A549 (cell line): ENCODE measurements around the gene NXPH1. TPM values are rescaled to one million over a fixed set of nuclear protein-coding genes. Genes with fewer than 3 reads are reported as not detected.

Experiments used
- ATAC-seq, 2 experiments: fragments of 200-7000 bp in 1 of 2; fragments of >200 bp in 1 of 2; cut with Nextera tagmentation in 1 of 2; cut with Tn5 transposase in 1 of 2; 3 replicates each; pipeline versions ENCODE4 v1.8.0 to v1.9.1; 2018 to 2020; ENCODE audit warnings: mild to moderate bottlenecking in 1 of 2, moderate library complexity in 1 of 2
- CTCF ChIA-PET: fragments of 300-600 bp; sonication (Branson Sonifier 250); formaldehyde crosslinking; extraction: SDS; loops from one replicate; lab custom pipeline; 2021; ENCODE audit warnings: antibody characterized with exemption, inconsistent platforms; lab: Yijun Ruan, JAX
- POLR2A ChIA-PET: fragments of 350-600 bp; formaldehyde crosslinking; extraction: SDS; loops from one replicate; lab custom pipeline; 2021; ENCODE audit warnings: antibody characterized with exemption, inconsistent platforms; lab: Yijun Ruan, JAX
- DNase-seq, 2 experiments: peaks; one replicate each; pipeline versions ENCODE4 v3.0.0 to v3.0.0-alpha.2; 2011 to 2016; ENCODE audit warnings: low read depth in 1 of 2, low spot score in 1 of 2
- FAIRE-seq: peaks from 2 replicates; lab custom pipeline; 2011; peaks lifted over from hg19 to GRCh38; lab: Jason Lieb, UNC
- H3K27ac ChIP-seq, 2 experiments: fragments of >200 bp; sonication (Bioruptor Twin); formaldehyde crosslinking; 3 replicates each; pipeline ENCODE4 v1.5.1; 2016 to 2017
- H3K4me1 ChIP-seq: fragments of >200 bp; sonication (Bioruptor Twin); formaldehyde crosslinking; 3 replicates; pipeline ENCODE4 v1.6.1; 2016
- H3K4me2 ChIP-seq: fragments of >200 bp; sonication (Bioruptor Twin); formaldehyde crosslinking; 3 replicates; pipeline ENCODE4 v1.6.1; 2016
- H3K4me3 ChIP-seq: fragments of >200 bp; sonication (Bioruptor Twin); formaldehyde crosslinking; 3 replicates; pipeline ENCODE4 v1.5.1; 2016
- H3K9me3 ChIP-seq: fragments of >200 bp; sonication (Bioruptor Twin); formaldehyde crosslinking; 3 replicates; pipeline ENCODE4 v1.6.1; 2016
- CBX8 ChIP-seq: fragments of 200-600 bp; sonication (generic); IDR thresholded peaks from 2 replicates; pipeline ENCODE4 v1.6.1; 2016
- EP300 ChIP-seq, 2 experiments: fragments of >200 bp; sonication (Bioruptor Twin); formaldehyde crosslinking; IDR thresholded peaks; 2 replicates in 1 of 2; 3 replicates in 1 of 2; pipeline ENCODE4 v1.6.1; 2016 to 2017
- HOXA7 ChIP-seq: fragments of 250-450 bp; sonication (Bioruptor Pico); IDR thresholded peaks from 2 replicates; pipeline ENCODE4 v1.5.0; 2020; ENCODE audit warnings: mild to moderate bottlenecking, moderate library complexity
- HOXB13 ChIP-seq: fragments of 250-450 bp; sonication (Bioruptor Pico); IDR thresholded peaks from 2 replicates; pipeline ENCODE4 v1.5.0; 2020; ENCODE audit warnings: low read depth, mild to moderate bottlenecking, moderate library complexity
- JUN ChIP-seq, 2 experiments: fragments of >200 bp; sonication (Bioruptor Twin); formaldehyde crosslinking; IDR thresholded peaks; 2 replicates in 1 of 2; 3 replicates in 1 of 2; pipeline ENCODE4 v1.6.1; 2016 to 2017
- POLR2A ChIP-seq: IDR thresholded peaks from 2 replicates; pipeline ENCODE4 v1.6.1; 2012; ENCODE audit warnings: mild to moderate bottlenecking, low read length
- RCOR1 ChIP-seq: fragments of 150-350 bp; IDR thresholded peaks from 2 replicates; pipeline ENCODE4 v1.6.1; 2014; ENCODE audit warnings: antibody characterized with exemption, low read length, low read depth
- RNF2 ChIP-seq: fragments of 200-600 bp; sonication (generic); IDR thresholded peaks from 2 replicates; pipeline ENCODE4 v1.6.1; 2016; ENCODE audit warnings: low read depth, mild to moderate bottlenecking, antibody characterized with exemption, moderate library complexity, borderline replicate concordance
- WGBS: methylation state at CpG from one replicate; pipeline ENCODE4 v1.1.6; 2017; ENCODE audit errors: missing lambda C conversion rate; 5-methylcytosine and 5-hydroxymethylcytosine counted together
- polyA plus RNA-seq, 4 experiments: library from polyadenylated mRNA; depleted of rRNA in 3 of 4; stranded (reverse); fragments of >200 nt; fragmentation: RNase III in 1 of 4; extraction: RNeasy Plus Mini Kit Qiagen cat#74134 plus additional on column Dnase treatment in 1 of 4; gene quantifications; 2 replicates in 3 of 4; 3 replicates in 1 of 4; pipeline ENCODE4 v1.2.3, GENCODE V29; 2011 to 2017
- TF ChIP-seq, protein P1 (sequence below): fragments of >200 bp; sonication (Bioruptor Twin); formaldehyde crosslinking; IDR thresholded peaks from 3 replicates; pipeline ENCODE4 v1.6.1; 2016
- TF ChIP-seq, protein P2 (sequence below): fragments of >200 bp; sonication (Bioruptor Twin); formaldehyde crosslinking; IDR thresholded peaks from 2 replicates; pipeline ENCODE4 v1.6.1; 2016
- TF ChIP-seq, protein P3 (sequence below): fragments of 250-450 bp; sonication (Bioruptor Pico); IDR thresholded peaks from 2 replicates; pipeline ENCODE4 v1.5.0; 2020; ENCODE audit warnings: low read depth, mild to moderate bottlenecking, moderate library complexity
- TF ChIP-seq, protein P4 (sequence below): IDR thresholded peaks from 2 replicates; pipeline ENCODE4 v1.6.1; 2012; ENCODE audit warnings: low read depth, borderline replicate concordance
- TF ChIP-seq, protein P5 (sequence below): fragments of 250-450 bp; sonication (Bioruptor Pico); IDR thresholded peaks from 2 replicates; pipeline ENCODE4 v1.5.0; 2021; ENCODE audit warnings: mild to moderate bottlenecking, moderate library complexity, borderline replicate concordance

NXPH1 gene
- polyA plus RNA-seq, 2 of the 4 experiments (the other 2 are of a cell fraction) = not detected

DNA sequence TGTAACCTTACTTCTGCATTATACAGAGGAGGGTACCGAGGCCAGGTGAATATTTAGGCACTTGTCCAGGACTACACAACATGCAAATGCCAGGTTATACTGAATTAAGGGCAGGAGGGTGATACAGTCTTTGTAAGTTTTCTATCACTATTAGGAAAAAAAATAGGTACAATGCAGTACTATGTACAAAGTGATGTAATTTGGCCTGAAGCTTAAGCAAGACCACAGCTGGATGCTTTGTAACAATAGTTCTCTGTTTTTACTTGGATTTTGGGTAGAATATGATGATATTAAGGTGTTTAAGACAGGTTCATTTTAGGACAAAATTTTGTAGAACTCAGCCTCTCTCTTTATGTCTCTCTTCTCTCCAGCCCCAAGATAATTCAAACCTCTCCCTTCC is 2.8 kb upstream of the NXPH1 start:
- Histone ChIP-seq H3K4me1 (no peaks in the 10 kb centered on the region), H3K9me3 (no peaks in the 10 kb centered on the region), H3K4me3 (no peak overlapping the region), H3K4me2 (no peak overlapping the region), H3K27ac (no peak overlapping the region)
- ChIA-PET CTCF (no interaction called here), POLR2A (no interaction called here)
- DNase-seq (no peak), FAIRE-seq (no peak), ATAC-seq (no peak)
- WGBS = 3% methylated on average over 1 of the region's 1 CpG
- TF ChIP-seq HOXB13 (CRISPR knock-in tag) = no peak
- TF ChIP-seq, protein P1, sequence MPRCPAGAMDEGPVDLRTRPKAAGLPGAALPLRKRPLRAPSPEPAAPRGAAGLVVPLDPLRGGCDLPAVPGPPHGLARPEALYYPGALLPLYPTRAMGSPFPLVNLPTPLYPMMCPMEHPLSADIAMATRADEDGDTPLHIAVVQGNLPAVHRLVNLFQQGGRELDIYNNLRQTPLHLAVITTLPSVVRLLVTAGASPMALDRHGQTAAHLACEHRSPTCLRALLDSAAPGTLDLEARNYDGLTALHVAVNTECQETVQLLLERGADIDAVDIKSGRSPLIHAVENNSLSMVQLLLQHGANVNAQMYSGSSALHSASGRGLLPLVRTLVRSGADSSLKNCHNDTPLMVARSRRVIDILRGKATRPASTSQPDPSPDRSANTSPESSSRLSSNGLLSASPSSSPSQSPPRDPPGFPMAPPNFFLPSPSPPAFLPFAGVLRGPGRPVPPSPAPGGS = no peak

DNA sequence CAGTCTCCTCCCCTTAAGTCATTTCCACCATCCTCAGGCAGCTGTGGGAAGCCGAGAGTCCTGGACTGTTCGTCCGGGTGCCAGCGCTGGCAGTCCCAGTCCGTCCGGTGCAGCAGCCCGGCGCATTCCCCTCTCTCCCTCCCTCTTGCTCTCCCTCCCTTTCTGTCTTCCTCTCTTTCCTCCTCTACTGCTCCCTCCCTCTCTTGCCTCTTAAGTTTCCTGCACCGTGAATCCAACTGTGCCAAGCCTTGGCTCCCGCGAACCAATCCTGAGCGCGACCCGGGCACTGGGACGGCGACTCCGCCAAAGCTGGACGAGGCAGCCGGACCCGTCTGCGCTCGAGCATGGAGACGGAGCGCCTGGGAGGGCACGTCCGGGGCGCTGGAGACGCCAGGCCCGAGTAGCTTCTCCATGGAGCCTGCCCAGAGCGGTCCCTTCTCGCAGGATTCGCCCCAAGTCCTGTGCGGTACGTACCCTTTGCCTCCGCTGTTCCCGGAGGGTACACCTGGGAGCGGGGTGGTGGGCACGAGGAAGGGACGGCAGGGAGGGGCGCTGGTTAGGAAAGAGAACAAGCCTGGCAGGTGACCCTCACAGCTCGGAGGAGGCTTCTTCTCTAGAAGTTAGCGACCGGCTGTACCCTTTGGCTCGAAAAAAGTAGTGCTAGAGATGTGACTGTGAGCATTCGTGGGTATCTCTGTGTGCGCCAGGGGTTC is 1.0 kb downstream of the NXPH1 start:
- DNase-seq = no peak
- H3K4me1 ChIP-seq = no peaks in the 10 kb centered on the region
- ChIA-PET POLR2A (no interaction called here), CTCF (interaction anchor here (3.0 kb wide), 1 partner anchor 15 kb away, joined by 13 read pairs; no protein-coding TSS in a partner anchor)
- H3K9me3 ChIP-seq = no peaks in the 10 kb centered on the region
- ATAC-seq = peak; percentile 22 to 42; a peak in 4 of 6 replicates
- WGBS = 37% methylated on average over 35 of the region's 46 CpGs
- no peak for FAIRE-seq
- H3K4me3 ChIP-seq = no peak overlapping the region; the same call in 2 of the 3 replicates
- no peak for TF ChIP-seq RNF2
- TF ChIP-seq, protein P2, sequence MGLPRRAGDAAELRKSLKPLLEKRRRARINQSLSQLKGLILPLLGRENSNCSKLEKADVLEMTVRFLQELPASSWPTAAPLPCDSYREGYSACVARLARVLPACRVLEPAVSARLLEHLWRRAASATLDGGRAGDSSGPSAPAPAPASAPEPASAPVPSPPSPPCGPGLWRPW = no peak
- TF ChIP-seq, protein P3, sequence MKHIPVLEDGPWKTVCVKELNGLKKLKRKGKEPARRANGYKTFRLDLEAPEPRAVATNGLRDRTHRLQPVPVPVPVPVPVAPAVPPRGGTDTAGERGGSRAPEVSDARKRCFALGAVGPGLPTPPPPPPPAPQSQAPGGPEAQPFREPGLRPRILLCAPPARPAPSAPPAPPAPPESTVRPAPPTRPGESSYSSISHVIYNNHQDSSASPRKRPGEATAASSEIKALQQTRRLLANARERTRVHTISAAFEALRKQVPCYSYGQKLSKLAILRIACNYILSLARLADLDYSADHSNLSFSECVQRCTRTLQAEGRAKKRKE (CRISPR knock-in tag) = no peak
- TF ChIP-seq, protein P4, sequence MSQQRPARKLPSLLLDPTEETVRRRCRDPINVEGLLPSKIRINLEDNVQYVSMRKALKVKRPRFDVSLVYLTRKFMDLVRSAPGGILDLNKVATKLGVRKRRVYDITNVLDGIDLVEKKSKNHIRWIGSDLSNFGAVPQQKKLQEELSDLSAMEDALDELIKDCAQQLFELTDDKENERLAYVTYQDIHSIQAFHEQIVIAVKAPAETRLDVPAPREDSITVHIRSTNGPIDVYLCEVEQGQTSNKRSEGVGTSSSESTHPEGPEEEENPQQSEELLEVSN = no peak
- no peak for TF ChIP-seq CBX8
- TF ChIP-seq, protein P5, sequence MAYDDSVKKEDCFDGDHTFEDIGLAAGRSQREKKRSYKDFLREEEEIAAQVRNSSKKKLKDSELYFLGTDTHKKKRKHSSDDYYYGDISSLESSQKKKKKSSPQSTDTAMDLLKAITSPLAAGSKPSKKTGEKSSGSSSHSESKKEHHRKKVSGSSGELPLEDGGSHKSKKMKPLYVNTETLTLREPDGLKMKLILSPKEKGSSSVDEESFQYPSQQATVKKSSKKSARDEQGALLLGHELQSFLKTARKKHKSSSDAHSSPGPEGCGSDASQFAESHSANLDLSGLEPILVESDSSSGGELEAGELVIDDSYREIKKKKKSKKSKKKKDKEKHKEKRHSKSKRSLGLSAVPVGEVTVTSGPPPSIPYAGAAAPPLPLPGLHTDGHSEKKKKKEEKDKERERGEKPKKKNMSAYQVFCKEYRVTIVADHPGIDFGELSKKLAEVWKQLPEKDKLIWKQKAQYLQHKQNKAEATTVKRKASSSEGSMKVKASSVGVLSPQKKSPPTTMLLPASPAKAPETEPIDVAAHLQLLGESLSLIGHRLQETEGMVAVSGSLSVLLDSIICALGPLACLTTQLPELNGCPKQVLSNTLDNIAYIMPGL (CRISPR knock-in tag) = no peak
- no peak for TF ChIP-seq RCOR1
- TF ChIP-seq EP300 (IDR thresholded peaks at IDR 0.05) = no peak
- no peak for TF ChIP-seq JUN (IDR thresholded peaks at IDR 0.05)
- no peak for TF ChIP-seq POLR2A
- peak overlapping the region; percentile 57; the same call in 2 of the 3 replicates for H3K4me2 ChIP-seq
- H3K27ac ChIP-seq = no peak overlapping the region

DNA sequence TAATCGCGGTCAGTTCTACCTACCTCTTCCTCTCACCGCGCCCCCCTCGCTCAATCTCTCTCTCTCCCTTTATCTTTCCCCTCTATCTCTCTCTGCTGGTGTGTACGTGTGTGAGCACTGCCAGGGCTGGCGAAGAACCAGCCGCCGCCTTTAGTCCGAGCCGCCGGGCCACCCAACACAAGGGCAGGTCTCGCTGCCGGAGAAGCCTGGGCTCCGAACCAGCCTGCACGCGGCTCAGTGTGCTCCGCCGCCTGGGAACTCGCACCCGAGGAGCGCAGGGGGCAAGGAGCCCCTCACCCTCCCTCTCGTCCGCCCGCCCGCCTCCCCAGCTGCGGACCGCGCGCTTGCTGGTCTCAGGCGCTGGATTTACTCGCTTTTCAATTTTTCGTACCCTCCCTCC is 1.7 kb downstream of the NXPH1 start:
- no peak for ATAC-seq
- POLR2A ChIA-PET = no interaction called here
- FAIRE-seq = no peak
- no peak overlapping the region for H3K27ac ChIP-seq
- 57% methylated on average over 30 of the region's 33 CpGs for WGBS
- H3K9me3 ChIP-seq = no peaks in the 10 kb centered on the region
- DNase-seq = no peak
- CTCF ChIA-PET = interaction anchor here (3.0 kb wide), 1 partner anchor 15 kb away, joined by 13 read pairs; no protein-coding TSS in a partner anchor
- TF ChIP-seq, protein P2 = no peak
- no peak for TF ChIP-seq HOXA7 (CRISPR knock-in tag)
- no peak overlapping the region for H3K4me3 ChIP-seq
- H3K4me1 ChIP-seq = no peaks in the 10 kb centered on the region
- no peak overlapping the region for H3K4me2 ChIP-seq
